Right ventricle myocardium superior (tissue), 1 donor: ENCODE data around the gene PYDC2. TPM values are rescaled to one million over a fixed set of nuclear protein-coding genes. Genes with fewer than 3 reads are reported as not detected.

Experiments
- ATAC-seq: fragments of 200-7000 bp; cut with Tn5 transposase; one replicate; pipeline ENCODE4 v1.9.1; 2020; ENCODE audit warnings: mild to moderate bottlenecking; ENCODE audit not compliant: poor library complexity
- DNase-seq: peaks from one replicate; pipeline ENCODE4 v3.0.0-alpha.2; 2020
- intact Hi-C: fragments of 100-400 bp; cut with DNase I; formaldehyde crosslinking; loops from one replicate; pipeline ENCODE4 v1.11.2; 2022
- long read RNA-seq: library from polyadenylated mRNA; unstranded; transcript quantifications from one replicate; pipeline ENCODE4 v2.0.0, GENCODE V29; 2021
- total RNA-seq: library from RNA; stranded (reverse); fragmentation: NEBNext Ultra II Directional; extraction: Animal tissue kit (Norgen Biotek cat#: 25700); gene quantifications from one replicate; pipeline ENCODE4 v1.2.1, GENCODE V29; 2021
- donor health status: DM: no; HTN: yes; CAD: no; lungs with severe emphysema.

Gene PYDC2
- not detected for total RNA-seq
- long read RNA-seq, result 0 reads

DNA sequence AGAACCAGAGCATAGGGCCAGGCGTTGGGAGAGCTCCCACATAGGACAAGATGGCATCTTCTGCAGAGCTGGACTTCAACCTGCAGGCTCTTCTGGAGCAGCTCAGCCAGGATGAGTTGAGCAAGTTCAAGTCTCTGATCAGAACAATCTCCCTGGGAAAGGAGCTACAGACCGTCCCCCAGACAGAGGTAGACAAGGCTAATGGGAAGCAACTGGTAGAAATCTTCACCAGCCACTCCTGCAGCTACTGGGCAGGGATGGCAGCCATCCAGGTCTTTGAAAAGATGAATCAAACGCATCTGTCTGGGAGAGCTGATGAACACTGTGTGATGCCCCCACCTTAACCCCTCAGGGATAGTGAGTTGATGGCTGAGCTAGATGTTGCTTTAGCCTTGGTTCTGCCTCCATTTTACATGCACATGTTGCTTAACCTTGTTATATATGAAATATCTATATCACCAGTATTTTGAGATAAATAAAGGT, at the start of gene PYDC2:
Gene PYDC2 (plus strand): TSS at position 51 of the 483 bp plus-strand sequence. CDS start 0 bp downstream, at position 51.
- DNase-seq, result no peak
- no peak for ATAC-seq
- intact Hi-C loops, result no loop called here

DNA sequence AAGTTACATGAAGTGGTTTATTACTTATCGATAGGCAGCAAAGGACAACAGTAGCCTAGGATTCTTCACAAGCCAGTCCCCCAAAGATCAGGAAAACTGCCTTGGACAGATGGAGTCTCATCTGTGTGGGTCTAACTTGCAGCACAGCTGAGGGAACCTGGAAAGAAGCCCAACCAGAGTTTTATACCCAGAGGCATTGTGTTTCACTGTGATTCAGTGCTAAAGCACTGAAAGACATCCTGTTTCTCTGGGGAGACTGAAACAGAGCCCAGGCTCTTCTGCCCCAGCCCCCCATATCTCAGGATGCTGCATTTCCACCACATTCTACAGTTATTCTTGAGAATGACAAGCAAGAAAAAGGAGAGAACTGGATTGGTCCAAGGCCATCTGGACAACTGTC, 48.2 kb upstream of the PYDC2 start:
- ATAC-seq, result no peak
- intact Hi-C loops, result no loop called here

DNA sequence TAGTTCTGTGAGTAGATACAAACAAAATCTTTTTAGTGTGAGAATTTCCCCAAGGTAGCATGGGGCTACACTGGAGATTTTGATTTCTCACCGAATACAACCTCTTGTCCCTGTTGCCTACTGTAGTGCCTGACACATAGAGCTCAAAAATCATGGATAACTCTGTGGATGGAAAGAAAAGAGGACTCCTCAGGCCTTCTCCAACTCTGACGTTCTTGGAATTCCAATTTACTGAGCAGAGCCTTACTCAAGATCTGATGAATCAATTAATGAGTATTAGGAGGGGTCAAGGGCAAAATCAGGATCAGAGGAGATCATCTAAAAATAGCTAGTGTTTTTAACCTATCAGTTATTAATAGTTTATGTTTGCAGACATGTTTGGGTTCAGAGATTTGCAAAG, 46.7 kb upstream of the PYDC2 start:
- ATAC-seq, result no peak
- intact Hi-C loops, result no loop called here
- DNase-seq, result no peak

More for the DNA sequence above, 48.2 kb upstream of the PYDC2 start:
- no peak for DNase-seq

DNA sequence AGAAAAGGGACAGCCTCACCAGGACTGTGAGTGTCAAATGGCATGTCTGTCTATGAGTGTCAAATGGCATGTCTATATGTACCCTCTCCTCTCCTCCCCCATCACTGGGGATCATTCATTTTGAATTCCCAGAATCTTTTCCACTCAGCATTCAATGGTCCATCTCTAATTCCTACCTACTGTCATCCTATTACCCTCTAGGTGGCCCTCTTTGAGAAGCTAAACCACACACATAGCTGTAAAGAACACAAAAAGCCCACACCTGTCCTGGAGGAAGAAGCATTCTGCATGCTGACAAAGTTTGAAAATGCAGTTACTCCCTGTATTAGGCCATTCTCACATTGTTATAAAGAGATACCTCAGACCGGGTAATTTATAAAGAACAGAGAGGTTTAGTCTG, 46.2 kb upstream of the PYDC2 start:
- ATAC-seq (no peak), DNase-seq (no peak)
- intact Hi-C loops, result loop anchor here (5.0 kb wide), 1 partner anchor 1033 kb away; no protein-coding TSS in a partner anchor

DNA sequence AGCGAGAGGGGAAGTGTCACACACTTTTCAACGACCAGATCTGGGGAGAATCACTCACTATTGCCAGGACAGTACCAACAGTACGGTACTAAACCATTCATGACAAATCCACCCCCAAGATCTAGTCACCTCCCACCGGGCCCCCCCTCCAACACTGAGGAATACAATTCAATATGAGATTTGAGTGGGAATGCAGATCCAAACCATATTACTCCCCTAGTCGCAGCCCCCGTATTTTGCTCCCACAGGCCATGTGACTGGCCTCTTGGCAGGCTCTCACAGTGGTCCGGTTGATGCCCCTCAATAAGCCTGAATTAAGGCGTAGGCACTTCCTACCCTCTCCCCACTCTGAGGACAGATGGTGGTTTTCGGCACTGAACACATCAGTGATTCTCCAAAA, 45.4 kb upstream of the PYDC2 start:
- intact Hi-C loops, result loop anchor here (5.0 kb wide), 1 partner anchor 1032 kb away; no protein-coding TSS in a partner anchor
- ATAC-seq, result no peak

DNA sequence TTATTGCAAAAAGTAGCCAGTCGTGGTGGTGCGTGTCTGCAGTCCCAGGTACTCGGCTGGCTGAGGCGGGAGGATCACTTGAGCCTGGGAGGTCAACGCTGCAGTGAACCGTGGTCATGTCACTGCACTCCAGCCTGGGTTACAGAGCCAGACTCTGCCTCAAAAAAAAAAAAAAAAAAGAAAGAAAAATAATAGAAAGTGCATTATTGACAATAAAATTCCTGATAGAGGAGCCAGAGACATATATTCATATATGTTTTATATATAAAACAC, 43.6 kb upstream of the PYDC2 start:
- ATAC-seq (no peak), DNase-seq (no peak)
- intact Hi-C loops, result loop anchor here (5.0 kb wide), 1 partner anchor 1030 kb away; no protein-coding TSS in a partner anchor

More for the DNA sequence above, 45.4 kb upstream of the PYDC2 start:
- no peak for DNase-seq

DNA sequence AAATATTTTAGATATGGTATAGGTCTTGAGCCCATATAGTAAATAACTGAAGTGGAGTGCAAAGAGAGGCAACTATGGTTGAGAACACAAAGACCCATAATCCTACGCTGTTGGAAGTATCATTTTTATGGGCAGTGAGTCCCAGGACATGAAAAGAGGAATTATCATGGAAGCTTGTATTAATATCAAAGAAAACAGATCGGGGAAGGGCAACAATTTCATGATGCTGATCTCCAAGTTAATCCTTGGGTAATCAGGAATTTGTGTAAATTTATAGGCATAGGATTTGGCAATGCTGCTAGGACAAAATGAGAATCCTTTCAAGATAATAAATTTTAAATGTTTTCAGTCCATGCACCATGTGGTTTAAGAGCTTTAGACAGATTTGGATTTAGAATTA, 40.2 kb upstream of the PYDC2 start:
- intact Hi-C loops, result no loop called here
- ATAC-seq (no peak), DNase-seq (no peak)

DNA sequence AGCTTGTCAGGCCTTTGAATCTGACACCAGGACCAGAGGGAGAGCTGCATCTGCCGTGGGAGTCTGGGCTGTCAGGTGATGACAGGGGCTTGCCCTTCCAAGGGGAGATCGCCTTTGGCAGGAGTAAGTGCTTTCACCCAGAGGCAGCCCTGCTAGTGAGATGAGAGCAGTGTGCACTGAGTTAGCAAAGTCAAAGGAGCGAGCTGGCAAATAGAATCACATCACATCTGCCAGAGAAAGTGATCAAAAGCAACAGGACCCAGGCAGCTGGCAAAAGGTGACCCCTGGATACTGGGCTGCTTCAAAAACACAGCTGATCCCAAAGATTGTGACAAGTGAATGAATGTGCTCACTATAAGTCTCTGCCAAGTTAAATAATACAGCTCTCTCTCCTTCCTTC, 36.1 kb upstream of the PYDC2 start:
- intact Hi-C loops, result no loop called here
- no peak for DNase-seq
- no peak for ATAC-seq

DNA sequence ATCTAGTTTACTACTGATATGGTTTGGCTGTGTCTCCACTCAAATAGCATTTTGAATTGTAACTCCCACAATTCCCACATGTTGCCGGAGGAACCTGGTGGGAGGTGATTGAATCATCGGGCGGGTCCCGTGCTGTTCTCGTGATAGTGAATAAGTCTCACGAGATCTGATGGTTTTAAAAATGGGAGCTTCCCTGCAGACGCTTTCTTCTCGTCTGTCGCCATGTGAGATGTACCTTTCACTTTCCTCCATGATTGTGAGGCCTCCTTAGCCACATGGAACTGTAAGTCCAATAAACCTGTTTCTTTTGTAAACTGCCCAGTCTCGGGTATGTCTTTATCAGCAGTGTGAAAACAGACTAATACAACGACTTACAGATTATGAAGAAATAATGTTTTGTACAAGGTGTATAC, 35.6 kb upstream of the PYDC2 start:
- DNase-seq, result no peak
- no peak for ATAC-seq
- intact Hi-C loops, result no loop called here

DNA sequence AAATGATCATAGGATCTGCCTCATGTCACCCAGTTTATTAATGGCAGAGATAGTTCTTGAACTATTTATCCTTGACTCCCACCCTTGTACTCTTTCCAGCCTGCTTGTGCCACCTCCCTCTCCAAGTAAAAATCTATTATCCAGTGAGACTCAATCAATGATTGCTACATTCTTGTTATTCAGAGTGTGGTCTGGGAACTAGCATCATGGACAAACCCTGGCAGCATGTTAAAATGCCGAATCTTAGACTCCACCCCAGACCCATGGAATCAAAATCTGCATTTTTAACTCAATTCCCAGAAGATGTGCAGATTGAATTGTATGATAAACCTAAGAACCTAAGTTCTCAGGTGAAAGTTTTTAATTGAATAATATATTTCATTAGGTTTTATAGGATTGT, 34.7 kb upstream of the PYDC2 start:
- no peak for DNase-seq
- no peak for ATAC-seq
- intact Hi-C loops, result no loop called here

DNA sequence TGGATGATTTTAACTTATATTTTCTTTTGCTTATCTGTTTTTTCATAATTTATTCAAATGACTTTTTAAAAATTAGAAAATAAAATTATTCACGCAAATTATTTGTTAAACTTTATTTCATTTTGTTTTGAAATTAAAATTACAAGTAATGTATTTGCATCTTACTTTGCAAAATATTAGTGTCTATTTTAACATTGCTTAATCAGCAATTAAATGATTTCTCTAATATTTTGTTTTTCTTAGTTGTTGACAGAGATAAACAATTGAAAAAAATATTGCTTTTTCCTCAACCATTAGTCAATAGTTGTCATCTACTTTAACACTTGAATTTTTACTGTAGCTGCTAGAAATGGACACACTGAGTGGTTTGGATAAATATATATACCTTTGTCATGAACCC, 32.8 kb upstream of the PYDC2 start:
- DNase-seq (no peak), ATAC-seq (no peak)
- intact Hi-C loops, result no loop called here

DNA sequence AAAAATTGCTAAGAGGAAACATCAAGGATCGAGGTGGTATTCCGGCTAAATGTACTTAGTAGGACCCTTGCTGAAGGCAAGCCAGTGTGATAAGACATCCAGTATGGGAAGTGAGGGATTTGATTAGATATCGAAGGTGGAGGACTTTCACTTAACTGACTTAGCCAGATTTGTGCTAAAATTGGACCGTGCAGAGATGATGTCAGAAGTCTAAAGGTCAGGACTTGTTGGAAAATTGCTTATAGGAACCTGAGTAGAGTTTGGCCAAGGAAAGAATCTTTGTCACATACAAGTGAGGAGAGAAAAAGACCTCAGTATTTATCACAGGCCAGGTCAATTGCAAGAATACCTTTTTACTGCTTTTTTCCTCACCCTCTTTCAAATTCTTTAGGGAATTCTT, 30.9 kb upstream of the PYDC2 start:
- ATAC-seq (no peak), DNase-seq (no peak)
- intact Hi-C loops, result no loop called here

DNA sequence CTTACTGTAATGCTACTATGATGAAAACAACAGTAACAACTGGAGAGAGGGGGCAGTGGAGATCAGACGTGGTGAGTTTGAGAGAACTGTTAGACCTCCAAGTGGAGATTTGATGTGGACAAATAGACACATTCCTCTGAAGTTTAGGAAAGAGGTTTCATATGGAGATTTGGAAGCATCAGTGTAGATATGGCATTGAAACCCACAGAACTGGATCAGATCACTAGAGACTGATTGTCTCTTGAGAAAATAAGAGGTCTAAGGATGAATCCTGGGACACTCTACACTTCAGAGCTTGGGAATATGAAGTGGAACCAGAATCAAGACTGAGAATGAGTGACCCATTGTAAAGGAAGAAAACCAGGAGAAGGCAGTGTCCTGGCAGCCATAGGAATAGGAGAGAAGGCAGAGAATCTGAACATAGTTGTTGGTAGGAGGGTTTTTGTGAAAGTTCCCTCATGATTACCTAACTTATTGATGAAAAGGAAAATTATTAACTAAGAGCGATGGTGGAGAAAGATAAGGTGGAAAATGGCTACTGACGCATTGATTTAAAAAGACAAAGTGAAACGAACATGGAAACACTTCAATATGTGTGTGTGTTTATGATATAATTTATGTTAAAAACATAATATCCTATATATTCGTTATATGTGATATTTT, 29.7 kb upstream of the PYDC2 start:
- ATAC-seq (no peak), DNase-seq (no peak)
- intact Hi-C loops, result no loop called here

DNA sequence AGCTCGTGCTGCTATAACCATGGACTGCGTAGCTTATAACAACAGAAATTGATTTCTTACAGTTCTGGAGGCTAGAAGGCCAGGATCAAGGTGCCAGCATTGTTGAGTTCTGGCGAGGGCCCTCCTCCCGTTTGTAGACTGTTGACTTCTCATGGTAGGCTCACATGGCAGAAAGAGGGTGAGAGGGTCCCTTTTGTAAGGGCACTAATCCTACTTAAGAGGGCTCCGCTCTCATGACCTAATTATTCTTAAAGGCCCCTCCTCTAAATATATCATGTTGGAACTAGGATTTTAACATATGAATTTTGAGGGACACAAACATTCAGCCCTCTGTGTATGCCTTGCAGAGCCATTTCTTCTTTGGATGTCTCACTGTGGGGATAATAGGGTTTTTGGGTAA, 28.8 kb upstream of the PYDC2 start:
- intact Hi-C loops, result no loop called here
- ATAC-seq (no peak), DNase-seq (no peak)

DNA sequence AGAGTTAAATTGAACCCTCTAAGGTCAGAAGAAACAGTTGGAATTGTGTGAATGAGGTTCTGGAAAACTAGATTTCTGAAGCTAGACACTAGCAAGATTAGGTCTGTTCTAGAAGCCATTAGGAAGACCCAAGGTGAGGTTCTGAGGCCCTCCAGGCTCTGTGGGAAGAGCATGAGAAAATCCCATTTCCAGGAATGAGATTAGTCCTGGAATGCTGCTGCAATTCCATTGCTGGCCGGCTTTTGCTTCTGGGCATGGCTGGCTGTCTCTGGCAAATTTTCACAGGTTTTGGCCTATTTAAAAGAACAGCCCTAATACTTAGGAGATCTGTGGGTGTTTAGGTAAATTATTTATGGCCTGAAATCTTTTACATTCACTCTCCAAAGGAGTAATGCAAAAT, 26.9 kb upstream of the PYDC2 start:
- DNase-seq, result no peak
- intact Hi-C loops, result no loop called here
- ATAC-seq, result no peak

DNA sequence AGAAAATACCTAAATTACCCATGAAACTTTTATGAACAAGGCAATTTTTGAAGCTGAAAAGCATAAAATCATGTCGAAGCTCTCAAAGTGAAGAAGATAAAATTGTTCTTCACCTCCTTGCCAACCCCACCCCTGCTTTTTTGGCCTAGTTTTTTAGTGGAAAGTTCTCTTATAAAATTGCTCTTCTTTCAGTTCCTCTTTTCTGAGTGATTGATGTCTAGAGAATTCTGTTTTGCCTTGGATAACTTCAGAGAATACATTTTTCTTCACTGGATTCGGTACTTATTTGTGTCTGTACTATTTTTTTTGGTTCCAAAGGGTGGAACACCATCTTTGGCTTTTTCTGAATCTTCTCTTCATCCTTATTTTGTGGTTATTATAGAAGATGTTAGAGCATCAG, 25.0 kb upstream of the PYDC2 start:
- no peak for DNase-seq
- ATAC-seq, result no peak
- intact Hi-C loops, result no loop called here

DNA sequence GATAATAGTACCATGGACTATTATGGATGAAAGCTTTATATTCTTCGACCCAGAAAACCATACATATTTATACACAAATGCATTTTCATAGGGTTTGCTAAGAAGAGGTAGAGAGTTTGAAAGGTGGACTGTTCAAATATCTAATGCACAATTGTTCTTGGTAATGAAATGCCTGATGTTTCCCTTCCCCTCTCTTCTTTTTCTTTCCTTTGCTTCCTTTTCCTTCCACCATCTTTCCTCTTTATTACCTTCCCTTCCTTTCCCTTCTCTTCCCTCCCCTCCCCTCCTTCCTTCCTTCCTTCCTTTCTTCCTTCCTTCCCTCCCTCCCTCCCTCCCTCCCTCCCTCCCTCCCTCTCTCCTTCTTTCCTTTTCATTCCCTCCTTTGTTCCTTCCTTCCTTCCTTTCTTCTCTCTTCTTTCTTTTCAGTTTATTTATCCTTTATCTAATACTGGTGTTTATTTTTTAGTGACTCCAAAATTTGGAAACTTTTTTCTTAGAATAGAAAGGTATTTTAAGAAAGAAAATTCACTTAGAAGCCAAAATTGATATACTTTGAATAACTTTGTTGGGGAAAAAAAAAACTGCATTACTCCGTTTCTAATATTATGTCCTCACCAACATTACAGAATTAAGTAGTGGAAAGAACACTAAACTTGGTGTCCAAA, 22.7 kb upstream of the PYDC2 start:
- intact Hi-C loops, result no loop called here
- no peak for DNase-seq
- ATAC-seq, result no peak

DNA sequence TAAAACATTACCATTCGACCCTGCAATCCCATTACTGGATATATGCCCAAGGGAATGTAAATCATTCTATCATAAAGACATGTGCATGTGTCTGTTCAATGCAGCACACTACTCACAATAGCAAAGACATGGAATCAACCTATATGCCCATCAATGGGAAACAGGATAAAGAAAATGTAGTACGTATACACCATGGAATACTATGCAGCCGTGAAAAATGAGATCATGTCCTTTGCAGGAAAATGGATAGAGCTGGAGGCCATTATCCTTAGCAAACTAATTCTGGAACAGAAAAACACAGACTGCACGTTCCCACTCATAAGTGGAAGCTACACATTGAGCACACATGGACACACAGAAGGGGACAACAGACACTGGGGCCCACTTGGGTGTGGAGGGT, 20.4 kb upstream of the PYDC2 start:
- intact Hi-C loops, result no loop called here
- DNase-seq (no peak), ATAC-seq (no peak)

DNA sequence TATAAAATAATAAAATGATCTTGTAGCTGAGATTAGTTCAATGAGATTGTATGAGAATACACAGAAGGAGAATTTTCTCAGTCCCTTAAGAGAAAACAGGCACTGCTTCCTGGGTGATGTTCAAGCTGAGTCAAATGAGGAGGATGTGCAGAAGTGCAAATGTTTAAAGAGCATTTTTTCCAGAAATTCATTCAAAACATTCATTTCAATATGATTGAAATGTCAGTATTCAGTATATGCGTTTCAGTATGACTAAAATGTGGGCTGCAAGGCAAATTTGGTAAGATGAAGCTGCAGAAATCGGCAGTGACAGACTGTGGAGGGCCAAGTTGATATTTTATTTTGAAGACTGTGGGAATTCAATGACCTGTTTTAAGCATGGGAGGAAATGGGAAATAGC, 19.3 kb upstream of the PYDC2 start:
- DNase-seq (no peak), ATAC-seq (no peak)
- intact Hi-C loops, result no loop called here

DNA sequence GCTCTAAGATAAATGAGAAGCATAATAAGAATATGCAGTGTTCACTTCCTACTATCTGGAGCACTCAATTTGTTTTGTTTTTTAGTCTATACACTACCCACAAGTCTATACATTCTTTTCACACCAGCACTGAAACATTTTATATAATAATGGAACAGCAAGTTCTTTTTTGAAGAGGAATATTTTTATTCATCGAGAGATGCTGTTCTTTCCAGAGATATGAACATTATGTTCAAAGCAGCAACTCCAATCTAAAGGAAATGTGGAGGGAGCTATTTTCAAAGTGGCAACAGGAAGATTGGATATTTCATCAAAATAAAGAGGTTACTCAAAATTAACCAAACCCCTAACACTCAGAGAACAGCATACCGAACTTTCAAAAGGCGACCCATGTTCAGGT, 16.4 kb upstream of the PYDC2 start:
- DNase-seq (no peak), ATAC-seq (no peak)
- intact Hi-C loops, result no loop called here

DNA sequence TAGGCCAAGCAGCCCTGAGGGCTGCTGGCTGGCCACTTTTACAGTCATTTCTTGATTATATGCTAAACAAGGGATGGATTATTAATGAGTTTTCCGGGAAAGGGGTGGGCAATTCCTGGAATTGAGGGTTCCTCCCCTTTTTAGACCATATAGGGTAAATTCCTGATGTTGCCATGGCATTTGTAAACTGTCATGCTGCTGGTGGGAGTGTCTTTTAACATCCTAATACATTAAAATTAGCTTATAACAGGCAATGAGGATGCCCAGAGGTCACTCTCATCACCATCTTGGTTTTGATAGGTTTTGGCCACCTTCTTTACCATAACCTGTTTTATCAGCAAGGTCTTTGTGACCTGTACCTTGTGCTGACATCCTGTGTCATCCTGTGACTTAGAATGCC, 11.7 kb upstream of the PYDC2 start:
- intact Hi-C loops, result no loop called here
- no peak for ATAC-seq
- DNase-seq, result no peak
